Measurements from ENCODE around the gene PARVA. TPM values are rescaled to one million over a fixed set of nuclear protein-coding genes. Genes with fewer than 3 reads are reported as not detected.

PARVA gene
- total and polyA plus RNA-seq, 2 of the 4 experiments (the other 2 are of a cell fraction), result 65.2 to 80.2 TPM

DNA sequence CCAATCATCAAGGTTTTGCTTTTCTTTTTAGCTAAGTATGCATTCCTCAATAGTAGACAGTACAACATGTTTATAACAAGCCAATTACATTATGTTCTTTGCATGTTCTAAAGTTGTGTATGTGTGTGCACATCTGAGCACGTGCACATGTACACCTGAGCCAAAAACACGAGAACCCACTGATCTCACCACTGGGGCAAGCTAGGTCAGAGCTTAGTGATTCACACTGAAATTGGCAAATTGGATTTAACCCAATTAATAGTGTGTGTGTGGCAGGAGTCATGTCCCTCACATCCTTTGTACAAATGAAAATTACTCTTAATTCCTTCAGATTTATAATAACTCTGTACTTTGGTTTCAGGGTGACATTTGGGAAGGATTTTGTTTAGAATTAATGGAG lies 151.1 kb downstream of the PARVA start:
- no peak for ATAC-seq (ENCODE audit: low read depth)
- H3K4me1 ChIP-seq (ENCODE audit: control insufficient read depth, insufficient read depth, low read length), result peaks cover 28% of the 10 kb centered on the region
- dilution Hi-C loops (cut with HindIII; ENCODE audit: low sequenced_read_pairs, unreplicated experiment) (no loop called here), in situ Hi-C loops (cut with MboI; ENCODE audit: low sequenced_read_pairs) (no loop called here), intact Hi-C loops (cut with micrococcal nuclease) (no loop called here)
- H3K23ac ChIP-seq (ENCODE audit: low read depth, low read length), result no peak overlapping the region
- no peak overlapping the region for H2AFZ ChIP-seq (replicated peaks; ENCODE audit: low read length, poor library complexity)
- H3K36me3 ChIP-seq (ENCODE audit: control insufficient read depth, insufficient read depth, low read length), result peaks cover 32% of the 10 kb centered on the region
- no peaks in the 10 kb centered on the region for H3K9me3 ChIP-seq (ENCODE audit: control insufficient read depth, insufficient read depth, low read length)
- 0 out of 2 replicates have a peak overlapping the region, but pooled peaks have one; percentile 48 for H2AK5ac ChIP-seq (ENCODE audit: low read depth, low read length)
- H4K8ac ChIP-seq (ENCODE audit: low read depth in 2 of 2, low read length in 2 of 2), result peak overlapping the region in 1 of 2 experiments; percentile 35; a peak in 1 of 4 replicates
- POLR2A ChIA-PET (ENCODE audit: unreplicated experiment), result no interaction called here
- peak overlapping the region; percentile 35 for H2BK5ac ChIP-seq (ENCODE audit: low read depth, low read length, poor library complexity, severe bottlenecking)
- H2BK120ac ChIP-seq (ENCODE audit: low read depth, low read length), result no peak overlapping the region
- H3K27ac ChIP-seq (ENCODE audit: insufficient read depth, low read length), result no peak overlapping the region
- H4K20me1 ChIP-seq (ENCODE audit: insufficient read depth, low read length), result peaks cover 7% of the 10 kb centered on the region; the same call in 1 of the 2 replicates
- no peak overlapping the region for H3K4me3 ChIP-seq (ENCODE audit: insufficient read depth, low read depth, low read length)
- CTCF ChIA-PET, result no interaction called here
- H3K4me2 ChIP-seq (ENCODE audit: low read depth, low read length), result no peak overlapping the region
- H2BK20ac ChIP-seq (ENCODE audit: low read depth, low read length), result 0 out of 2 replicates have a peak overlapping the region, but pooled peaks have one; percentile 20
- BruUV-seq (replicated peaks), result TSS peak; percentile 41
- no peak for DNase-seq
- no peak overlapping the region; the same call in 1 of the 2 replicates for H4K5ac ChIP-seq (ENCODE audit: low read depth, low read length)
- H3K14ac ChIP-seq (replicated peaks; ENCODE audit: low read depth, low read length), result no peak overlapping the region; the same call in 1 of the 2 replicates
- H3K56ac ChIP-seq (ENCODE audit: extremely low read depth, insufficient read depth, low read length), result no peak overlapping the region
- no peak overlapping the region for H3K9ac ChIP-seq (ENCODE audit: low read depth, low read length)
- no peak overlapping the region for H4K91ac ChIP-seq (ENCODE audit: insufficient read depth, low read depth, low read length)
- H3K9me1 ChIP-seq (ENCODE audit: insufficient read depth, low read length), result peaks cover 42% of the 10 kb centered on the region
- H3K27me3 ChIP-seq (ENCODE audit: control insufficient read depth, insufficient read depth, low read length), result no peaks in the 10 kb centered on the region
- WGBS, 2 experiments (ENCODE audit: extremely low coverage in 2 of 2, insufficient read length in 1 of 2), result no CpG with 5 or more reads among the region's 2 CpGs
- no peak overlapping the region for H2AK9ac ChIP-seq (replicated peaks; ENCODE audit: low read depth, low read length, poor library complexity)
- H3K4ac ChIP-seq (ENCODE audit: low read depth, low read length), result peak overlapping the region; percentile 41; the same call in 1 of the 2 replicates
- peaks cover 8 to 61% of the 10 kb centered on the region in 2 experiments; a peak in 3 of 4 replicates for H3K79me1 ChIP-seq (ENCODE audit: low read depth in 1 of 2, low read length in 2 of 2)
- TF ChIP-seq NFE2L2 (IDR thresholded peaks at IDR 0.05; ENCODE audit: low read depth, low read length) (no peak), CHD1 (IDR thresholded peaks at IDR 0.05; ENCODE audit: low read depth, low read length) (no peak), MAFK (IDR thresholded peaks at IDR 0.05; ENCODE audit: low read depth, low read length) (no peak), SMC3 (IDR thresholded peaks at IDR 0.05; ENCODE audit: low read depth, low read length) (no peak), POLR2A (IDR thresholded peaks at IDR 0.05; ENCODE audit: low read depth, low read length) (no peak), CEBPB (IDR thresholded peaks at IDR 0.05; ENCODE audit: low read depth, low read length) (no peak), MAZ (IDR thresholded peaks at IDR 0.05; ENCODE audit: borderline replicate concordance, low read depth, low read length) (no peak), FOS (IDR thresholded peaks at IDR 0.05; ENCODE audit: low read depth, low read length) (no peak), MXI1 (IDR thresholded peaks at IDR 0.05; ENCODE audit: borderline replicate concordance, low read depth, low read length) (no peak), RFX5 (IDR thresholded peaks at IDR 0.05; ENCODE audit: low read depth, low read length) (no peak), RAD21 (IDR thresholded peaks at IDR 0.05; ENCODE audit: low read length) (no peak), CTCF (conservative IDR thresholded peaks at IDR 0.05; ENCODE audit: low read depth, low read length) (no peak), BHLHE40 (IDR thresholded peaks at IDR 0.05; ENCODE audit: low read depth, low read length) (no peak), RCOR1 (IDR thresholded peaks at IDR 0.05; ENCODE audit: insufficient replicate concordance, low read length) (no peak)
- TF ChIP-seq, protein P1, sequence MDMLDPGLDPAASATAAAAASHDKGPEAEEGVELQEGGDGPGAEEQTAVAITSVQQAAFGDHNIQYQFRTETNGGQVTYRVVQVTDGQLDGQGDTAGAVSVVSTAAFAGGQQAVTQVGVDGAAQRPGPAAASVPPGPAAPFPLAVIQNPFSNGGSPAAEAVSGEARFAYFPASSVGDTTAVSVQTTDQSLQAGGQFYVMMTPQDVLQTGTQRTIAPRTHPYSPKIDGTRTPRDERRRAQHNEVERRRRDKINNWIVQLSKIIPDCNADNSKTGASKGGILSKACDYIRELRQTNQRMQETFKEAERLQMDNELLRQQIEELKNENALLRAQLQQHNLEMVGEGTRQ (IDR thresholded peaks at IDR 0.05; ENCODE audit: low read depth, low read length), result no peak
- TF ChIP-seq, protein P2, sequence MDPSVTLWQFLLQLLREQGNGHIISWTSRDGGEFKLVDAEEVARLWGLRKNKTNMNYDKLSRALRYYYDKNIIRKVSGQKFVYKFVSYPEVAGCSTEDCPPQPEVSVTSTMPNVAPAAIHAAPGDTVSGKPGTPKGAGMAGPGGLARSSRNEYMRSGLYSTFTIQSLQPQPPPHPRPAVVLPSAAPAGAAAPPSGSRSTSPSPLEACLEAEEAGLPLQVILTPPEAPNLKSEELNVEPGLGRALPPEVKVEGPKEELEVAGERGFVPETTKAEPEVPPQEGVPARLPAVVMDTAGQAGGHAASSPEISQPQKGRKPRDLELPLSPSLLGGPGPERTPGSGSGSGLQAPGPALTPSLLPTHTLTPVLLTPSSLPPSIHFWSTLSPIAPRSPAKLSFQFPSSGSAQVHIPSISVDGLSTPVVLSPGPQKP (IDR thresholded peaks at IDR 0.05; ENCODE audit: borderline replicate concordance, low read depth, low read length), result no peak
- H2BK15ac ChIP-seq (ENCODE audit: low read depth, low read length), result no peak overlapping the region; the same call in 2 of the 3 replicates
- peak overlapping the region; percentile 62 for H3K18ac ChIP-seq (ENCODE audit: low read depth, low read length)
